NCI-H1436 treated with DMSO at 0.1 percent for 48 hours (cell line): ENCODE data around the gene UTP4.
A peak's percentile ranks its signal among the peaks of the same experiment; 100 is the strongest.
"Not testable (repeated sequence)": the region's sequence is repeated elsewhere in the genome, so short reads cannot be mapped to it uniquely, and the experiment has no call there.

Source experiments
- DNase-seq: peaks from one replicate; lab custom pipeline; 2025; lab: John Stamatoyannopoulos, UW

The UTP4 gene

GRCh38 chr16:69131167-69131838, 1.1 kb upstream of the UTP4 start:
- no peak for DNase-seq

DNA sequence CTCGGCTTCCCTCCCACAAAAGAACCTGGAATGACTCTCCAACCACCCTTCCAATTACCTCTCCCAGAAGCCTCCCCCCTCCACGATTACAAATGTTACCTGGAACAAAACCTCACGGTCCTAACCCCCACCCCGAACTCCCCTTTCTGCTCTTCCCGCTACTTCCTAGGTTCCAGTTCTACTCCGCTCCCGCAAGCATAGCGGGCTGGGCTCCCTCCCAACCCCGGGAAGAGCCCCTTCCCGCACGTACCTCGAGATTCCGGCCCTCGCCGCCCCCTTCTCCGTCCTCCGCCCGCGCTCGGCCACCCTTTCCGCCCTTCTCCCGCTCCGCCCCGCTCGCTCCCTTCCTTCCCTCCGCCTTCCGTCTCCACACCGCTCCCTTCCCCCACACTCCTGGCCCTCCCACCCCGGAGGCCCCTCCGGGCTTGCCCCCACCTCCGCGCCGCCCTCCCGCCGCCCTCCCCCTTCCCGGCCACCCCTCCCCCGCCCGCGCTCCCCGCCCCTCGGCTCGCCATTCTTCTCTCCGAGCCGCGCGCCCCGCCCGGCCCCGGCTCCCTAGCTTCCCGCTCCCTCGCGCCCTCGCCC, 518 bp upstream of the UTP4 start:
- DNase-seq: peak; percentile 4

DNA sequence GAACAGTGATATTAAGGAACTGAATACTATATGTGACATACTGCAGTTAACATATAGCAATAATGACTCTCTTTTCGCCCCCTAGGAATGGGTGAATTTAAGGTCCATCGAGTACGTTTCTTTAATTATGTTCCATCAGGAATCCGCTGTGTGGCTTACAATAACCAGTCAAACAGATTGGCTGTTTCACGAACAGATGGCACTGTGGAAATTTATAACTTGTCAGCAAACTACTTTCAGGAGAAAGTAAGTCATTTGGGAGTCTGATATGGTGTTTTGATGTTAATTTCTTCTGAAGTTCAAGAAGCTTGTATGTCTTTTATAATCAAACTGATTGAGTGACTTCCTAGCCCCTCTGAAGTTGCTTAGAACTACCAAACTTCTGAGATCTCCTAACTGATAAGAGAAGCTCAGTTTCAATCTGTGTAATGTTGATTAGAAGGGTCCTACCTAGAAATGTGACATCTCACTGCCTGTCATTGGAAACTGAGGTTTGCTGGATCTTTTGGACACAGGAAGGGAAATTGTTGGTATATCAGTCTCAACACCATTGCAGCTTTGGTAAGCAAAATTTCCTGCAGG, 1.0 kb downstream of the UTP4 start:
- DNase-seq: no peak

- DNase-seq: no peak
Measured at GRCh38 chr16:69138608-69139007, 6.2 kb downstream of the UTP4 start.

DNA sequence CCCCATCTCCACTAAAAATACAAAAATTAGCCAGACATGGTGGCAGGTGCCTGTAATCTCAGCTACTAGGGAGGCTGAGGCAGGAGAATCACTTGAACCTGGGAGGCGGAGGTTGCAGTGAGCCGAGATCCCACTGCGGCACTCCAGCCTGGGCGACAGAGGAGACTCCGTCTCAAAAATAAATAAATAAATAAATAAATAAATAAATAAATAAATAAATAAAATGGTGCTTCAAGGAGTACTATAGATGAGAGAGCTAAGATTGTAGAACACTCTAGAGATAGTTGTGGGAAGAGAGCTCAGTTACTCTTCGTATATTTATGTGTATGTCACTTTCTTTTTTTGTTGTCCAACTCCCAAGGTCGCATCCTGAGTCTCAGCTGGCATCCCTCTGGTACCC, 7.0 kb downstream of the UTP4 start:
- not testable (repeated sequence) for DNase-seq

DNA sequence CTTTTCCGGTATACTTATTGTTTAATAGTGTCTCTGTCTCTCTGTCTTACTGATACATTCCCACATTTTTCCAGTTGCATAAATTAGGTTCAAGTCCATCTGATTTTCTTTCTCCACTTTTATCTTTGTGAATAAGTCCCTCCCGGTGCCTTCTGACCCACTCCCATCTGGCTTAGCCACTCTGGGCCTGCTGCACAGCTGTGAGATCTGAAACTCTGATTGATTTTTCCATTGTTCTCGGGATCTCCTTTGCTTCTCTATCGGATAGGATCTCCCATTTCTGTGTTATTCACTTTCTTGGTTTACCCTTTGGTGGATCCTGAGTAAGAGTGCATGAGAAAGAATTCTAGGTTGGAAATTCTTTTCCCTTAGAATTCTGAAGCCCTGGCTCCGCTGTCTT, 8.6 kb downstream of the UTP4 start:
- no peak for DNase-seq

DNA sequence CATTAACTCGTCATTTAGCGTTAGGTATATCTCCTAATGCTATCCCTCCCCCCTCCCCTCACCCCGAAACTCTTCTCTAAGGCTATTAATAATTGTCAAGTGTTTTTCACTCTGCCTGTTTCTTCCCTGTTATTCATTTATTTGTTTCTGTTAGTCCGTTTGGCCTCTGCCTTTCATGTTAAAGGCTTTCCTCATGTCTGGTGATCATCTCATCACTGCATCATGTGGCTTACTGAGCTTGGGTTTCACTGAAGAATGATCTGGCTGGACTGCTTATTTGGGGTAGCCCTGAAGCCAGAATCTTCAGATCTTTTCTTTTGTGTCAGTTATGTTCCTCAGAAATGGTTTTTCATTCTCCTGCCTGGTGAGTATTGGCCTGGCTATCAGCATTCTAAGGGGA, 9.5 kb downstream of the UTP4 start:
- no peak for DNase-seq

- DNase-seq: no peak
Measured at GRCh38 chr16:69143116-69143515, 10.7 kb downstream of the UTP4 start.

- no peak for DNase-seq
Measured at GRCh38 chr16:69145658-69146057, 13.2 kb downstream of the UTP4 start.

GRCh38 chr16:69149621-69150020, 17.2 kb downstream of the UTP4 start:
- not testable (repeated sequence) for DNase-seq

GRCh38 chr16:69150146-69150865, 17.9 kb downstream of the UTP4 start:
- peak; percentile 14 for DNase-seq

DNA sequence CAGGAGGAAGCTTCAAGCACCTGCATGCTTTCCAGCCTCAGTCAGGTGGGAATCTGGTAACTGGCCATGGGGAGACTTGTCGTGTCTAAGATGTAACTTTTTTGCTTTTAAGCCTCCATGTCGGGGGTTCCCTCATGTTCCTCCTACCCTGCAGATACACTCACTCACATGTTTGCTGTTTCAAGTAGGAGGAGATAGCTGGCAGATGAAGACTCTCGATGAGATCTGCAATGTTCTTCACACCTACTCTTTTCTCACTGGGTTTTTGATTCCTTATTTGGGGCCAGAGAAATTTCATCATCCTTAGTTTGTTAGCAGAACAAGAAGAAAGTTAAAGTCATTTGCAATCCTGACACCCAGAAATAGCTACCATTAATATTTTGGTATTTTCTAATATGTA, 24.7 kb downstream of the UTP4 start:
- DNase-seq: no peak

- DNase-seq: no peak
Measured at GRCh38 chr16:69160192-69160591, 27.7 kb downstream of the UTP4 start.

DNA sequence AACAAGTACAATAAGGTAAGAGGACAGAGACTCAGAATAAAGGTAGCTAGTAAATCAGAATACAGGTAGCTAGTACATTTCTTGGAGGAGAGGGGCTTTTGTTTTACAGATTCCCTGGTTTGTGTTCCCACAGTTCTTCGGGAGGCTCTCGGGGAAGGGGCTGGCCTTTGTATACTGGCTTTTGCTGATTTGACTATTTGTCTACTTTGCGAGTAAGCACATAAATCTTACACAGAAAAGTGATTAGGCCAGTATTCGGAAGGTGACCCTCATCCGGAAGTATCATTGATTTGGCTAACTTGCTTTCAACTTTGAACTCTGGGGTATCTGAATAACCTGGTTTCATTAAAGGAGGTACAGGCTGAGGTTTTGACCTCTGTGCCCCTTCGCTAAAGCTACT, 33.1 kb downstream of the UTP4 start:
- DNase-seq: no peak

DNA sequence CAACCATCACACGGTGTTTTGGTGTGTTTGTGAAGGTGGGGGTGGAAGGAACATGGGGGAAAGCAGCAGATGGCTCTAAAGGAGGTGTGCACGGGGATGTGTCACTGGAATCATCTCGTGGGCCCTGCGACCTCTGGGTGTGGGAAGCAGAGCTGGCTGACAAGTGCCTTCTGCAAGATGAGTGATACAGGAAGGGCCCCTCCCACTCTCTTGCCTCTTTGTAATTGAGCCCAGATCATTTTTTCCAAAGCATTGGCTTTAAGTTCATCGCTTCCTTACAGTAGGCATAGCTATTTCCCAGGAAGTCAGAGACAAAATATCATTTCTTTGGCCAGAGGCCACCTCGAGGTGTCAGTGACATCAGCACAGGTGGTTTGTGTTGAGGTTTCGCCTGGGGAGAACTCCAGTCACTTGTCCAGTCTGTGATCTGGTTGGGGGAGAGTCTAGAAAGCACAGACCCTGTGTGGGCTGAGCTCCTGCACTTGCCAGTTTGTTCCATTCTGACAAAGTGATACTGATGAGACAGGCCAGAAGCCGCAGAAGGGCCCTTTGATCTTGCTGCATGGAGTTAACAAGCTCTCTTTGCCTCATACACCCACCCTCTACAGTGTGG, 33.9 kb downstream of the UTP4 start:
- DNase-seq: no peak

GRCh38 chr16:69166946-69167930, 34.8 kb downstream of the UTP4 start:
- DNase-seq: no peak

DNA sequence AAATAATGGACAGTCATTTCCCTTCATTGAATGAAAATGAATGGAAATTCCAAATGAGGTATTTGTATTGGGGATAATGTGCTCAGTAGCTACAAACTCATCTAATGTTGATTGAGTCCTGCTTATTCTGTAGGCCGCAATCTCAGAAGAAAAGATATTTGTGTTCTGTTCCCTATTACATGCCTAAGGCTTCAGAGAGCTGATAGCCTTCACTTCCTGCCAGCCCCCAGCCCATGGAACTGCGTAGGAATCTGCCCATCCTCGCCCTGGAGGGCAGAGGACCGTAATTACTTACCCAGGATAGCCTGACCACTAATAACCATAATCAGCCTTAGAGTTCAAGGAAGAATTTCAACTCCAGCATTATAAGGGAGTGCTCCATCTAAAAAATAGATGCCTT, 36.6 kb downstream of the UTP4 start:
- DNase-seq: no peak

DNA sequence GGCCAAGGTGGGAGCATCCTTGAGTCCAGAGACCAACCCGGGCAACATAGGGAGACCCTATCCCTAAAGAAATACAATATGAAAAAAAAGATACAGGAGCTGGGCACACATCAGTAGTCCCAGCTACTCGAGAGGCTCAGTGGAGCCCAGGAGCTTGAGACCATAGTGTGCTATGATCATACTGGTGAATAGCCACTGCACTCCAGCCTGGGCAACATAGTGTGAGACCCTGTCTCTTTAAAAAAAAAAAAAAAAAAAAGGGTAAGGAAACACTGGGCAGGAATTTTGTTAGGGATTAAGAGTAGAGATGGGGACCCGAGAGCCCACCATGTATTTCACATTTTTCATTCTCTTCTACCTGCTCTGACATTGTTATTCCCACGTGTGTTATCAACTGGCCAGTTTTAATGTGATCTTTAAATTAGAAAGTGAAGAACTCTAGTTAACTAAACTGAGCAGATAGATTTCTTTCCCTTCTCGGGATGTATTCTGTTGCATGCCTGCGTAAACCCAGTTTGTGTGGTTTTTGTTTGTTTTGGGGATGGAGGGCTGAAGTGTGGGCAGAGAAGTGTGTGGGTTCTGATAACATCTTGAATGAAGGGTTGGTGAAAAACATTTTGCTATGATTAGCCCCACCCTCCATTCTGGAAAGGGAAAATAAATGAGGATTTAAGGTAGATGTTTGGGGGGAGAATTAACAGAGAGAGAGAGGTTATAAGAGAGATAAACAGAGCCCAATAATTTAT, 37.3 kb downstream of the UTP4 start:
- DNase-seq: no peak

GRCh38 chr16:69171325-69172084, 39.1 kb downstream of the UTP4 start:
- no peak for DNase-seq
